ENCODE data around the gene NUDT5. TPM values are rescaled to one million over a fixed set of nuclear protein-coding genes. Genes with fewer than 3 reads are reported as not detected.

The NUDT5 gene
- total RNA-seq, 1 donor from 2014 or later: 64.5 TPM

DNA sequence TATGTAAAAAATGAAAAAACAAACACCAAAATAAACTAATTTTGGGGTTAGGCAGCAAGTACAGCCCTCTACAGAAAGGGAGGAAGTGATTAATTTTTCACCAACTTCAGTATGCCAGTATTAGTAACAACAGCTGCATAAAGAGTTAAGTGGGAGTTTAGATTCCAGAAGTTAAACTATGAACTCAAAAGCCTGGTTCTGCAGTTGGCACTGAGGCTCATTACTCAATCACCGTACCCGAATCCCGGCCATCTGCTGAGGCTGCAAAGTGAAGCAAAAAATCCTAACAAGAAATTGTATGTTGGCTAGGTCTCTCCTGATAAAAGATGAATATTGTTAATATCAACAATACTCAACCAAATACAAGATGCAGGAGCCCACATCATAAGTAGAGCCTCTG, 4.0 kb downstream of the NUDT5 start:
- H3K4me3 ChIP-seq (ENCODE audit: low read depth, low read length): peak overlapping the region; percentile 25
- TF ChIP-seq, protein P1, sequence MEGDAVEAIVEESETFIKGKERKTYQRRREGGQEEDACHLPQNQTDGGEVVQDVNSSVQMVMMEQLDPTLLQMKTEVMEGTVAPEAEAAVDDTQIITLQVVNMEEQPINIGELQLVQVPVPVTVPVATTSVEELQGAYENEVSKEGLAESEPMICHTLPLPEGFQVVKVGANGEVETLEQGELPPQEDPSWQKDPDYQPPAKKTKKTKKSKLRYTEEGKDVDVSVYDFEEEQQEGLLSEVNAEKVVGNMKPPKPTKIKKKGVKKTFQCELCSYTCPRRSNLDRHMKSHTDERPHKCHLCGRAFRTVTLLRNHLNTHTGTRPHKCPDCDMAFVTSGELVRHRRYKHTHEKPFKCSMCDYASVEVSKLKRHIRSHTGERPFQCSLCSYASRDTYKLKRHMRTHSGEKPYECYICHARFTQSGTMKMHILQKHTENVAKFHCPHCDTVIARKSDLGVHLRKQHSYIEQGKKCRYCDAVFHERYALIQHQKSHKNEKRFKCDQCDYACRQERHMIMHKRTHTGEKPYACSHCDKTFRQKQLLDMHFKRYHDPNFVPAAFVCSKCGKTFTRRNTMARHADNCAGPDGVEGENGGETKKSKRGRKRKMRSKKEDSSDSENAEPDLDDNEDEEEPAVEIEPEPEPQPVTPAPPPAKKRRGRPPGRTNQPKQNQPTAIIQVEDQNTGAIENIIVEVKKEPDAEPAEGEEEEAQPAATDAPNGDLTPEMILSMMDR (conservative IDR thresholded peaks at IDR 0.05; ENCODE audit: low read depth, low read length): no peak
- peak; percentile 39 for DNase-seq (ENCODE audit: low read depth)

DNA sequence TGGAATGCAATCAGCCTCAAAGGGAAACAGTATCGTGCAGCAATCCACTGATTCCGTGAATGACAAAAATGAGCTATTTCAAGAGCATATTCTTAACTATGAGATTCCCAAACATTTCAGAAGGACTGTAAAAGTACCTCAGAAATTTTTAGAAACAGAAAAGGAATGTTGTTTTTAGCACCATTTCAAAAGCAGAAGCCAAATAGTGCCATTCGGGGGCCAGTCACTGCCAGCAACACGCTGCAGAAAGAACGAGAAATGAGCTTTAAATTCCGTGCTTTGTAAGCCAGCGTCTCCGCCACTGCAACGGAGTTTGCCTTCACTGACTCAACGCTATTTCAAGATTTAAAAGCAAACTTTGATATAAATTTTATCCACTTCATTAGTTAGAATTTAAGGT, 6.3 kb downstream of the NUDT5 start:
- H3K4me3 ChIP-seq (ENCODE audit: low read depth, low read length): no peak overlapping the region
- DNase-seq (ENCODE audit: low read depth): no peak
- TF ChIP-seq, protein P1 (conservative IDR thresholded peaks at IDR 0.05; ENCODE audit: low read depth, low read length): no peak

DNA sequence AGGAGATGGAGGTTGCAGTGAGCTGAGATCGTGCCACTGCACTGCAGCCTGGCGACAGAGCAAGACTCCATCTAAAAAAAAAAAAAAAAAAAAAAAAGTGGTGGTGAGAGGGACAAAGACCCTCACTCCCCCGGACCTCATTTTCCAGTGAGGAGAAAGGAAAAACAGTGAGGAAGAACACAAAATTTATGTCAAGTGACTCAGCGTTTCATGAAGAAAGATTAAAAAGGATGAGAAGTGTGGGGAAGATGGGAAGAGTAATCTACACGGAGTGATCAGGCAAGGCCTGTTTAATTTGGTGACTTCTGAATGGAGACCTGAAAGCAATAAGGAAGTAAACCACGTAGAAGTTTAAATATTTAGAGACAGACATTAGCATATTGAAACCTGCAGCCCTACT, 7.0 kb downstream of the NUDT5 start:
- TF ChIP-seq, protein P1 (conservative IDR thresholded peaks at IDR 0.05; ENCODE audit: low read depth, low read length): no peak
- DNase-seq (ENCODE audit: low read depth): no peak
- no peak overlapping the region for H3K4me3 ChIP-seq (ENCODE audit: low read depth, low read length)

DNA sequence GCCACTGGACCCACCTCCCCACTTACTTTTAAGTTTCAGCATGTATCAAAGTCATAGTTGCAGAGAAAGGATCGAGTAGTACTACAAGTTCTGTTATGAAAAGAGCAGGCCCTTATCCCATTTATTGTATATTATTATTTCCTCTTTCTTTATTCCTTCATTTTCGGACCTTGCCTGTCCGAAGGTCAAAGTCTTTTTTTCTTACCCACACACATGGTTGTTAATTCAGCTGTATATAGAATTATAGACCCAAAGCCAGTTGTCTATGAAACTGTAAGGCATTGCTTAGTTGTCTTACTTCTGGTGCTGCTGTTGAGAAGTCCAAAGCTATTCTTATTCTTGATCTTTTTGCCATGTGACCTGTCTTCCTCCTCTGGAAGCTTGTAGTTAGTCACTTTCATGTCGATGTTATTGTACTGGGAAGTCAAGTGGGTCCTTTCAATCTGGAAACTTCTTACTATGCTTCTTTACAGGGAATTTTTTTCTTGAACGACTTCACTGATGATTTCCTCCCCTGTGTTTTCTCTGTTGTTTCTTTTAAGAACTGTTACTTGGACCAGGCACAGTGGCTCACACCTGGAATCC, 8.3 kb downstream of the NUDT5 start:
- DNase-seq (ENCODE audit: low read depth): no peak
- no peak overlapping the region for H3K4me3 ChIP-seq (ENCODE audit: low read depth, low read length)
- TF ChIP-seq, protein P1 (conservative IDR thresholded peaks at IDR 0.05; ENCODE audit: low read depth, low read length): no peak

DNA sequence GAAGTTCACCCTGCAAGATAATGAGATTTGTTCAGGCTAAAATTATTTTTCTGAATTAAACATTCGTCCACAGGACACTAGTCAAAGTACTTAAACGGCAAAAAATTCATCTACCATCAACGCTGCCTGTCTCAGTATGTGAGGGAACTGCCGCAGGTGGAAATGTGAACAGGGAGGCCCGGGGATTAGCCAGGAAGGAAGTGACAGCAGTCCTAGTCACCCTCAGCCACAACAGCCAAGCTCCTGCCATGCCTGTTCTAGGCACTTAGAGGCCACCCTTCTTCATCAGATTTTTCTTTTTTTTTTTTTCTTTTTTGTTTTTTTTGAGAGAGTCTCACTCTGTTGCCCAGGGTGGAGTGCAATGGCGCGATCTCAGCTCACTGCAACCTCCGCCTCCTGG, 9.4 kb downstream of the NUDT5 start:
- TF ChIP-seq, protein P1 (conservative IDR thresholded peaks at IDR 0.05; ENCODE audit: low read depth, low read length): no peak
- DNase-seq (ENCODE audit: low read depth): no peak
- H3K4me3 ChIP-seq (ENCODE audit: low read depth, low read length): no peak overlapping the region

DNA sequence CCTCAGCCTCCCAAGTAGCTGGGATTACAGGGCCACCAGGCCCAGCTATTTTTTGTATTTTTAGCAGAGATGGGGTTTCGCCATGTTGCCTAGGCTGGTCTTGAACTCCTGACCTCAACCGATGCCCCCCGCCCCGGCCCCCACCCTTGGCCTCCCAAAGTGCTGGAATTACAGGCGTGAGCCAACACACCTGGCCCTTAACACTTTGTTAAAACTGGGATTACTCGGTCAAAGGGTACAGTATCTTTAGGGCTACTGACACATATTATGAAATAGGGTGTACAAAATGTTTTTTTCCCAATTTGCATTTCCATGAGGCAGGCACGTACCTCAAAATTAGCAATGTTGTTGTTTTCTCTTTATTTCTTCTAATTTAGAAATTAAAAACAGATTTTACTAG, 11.5 kb downstream of the NUDT5 start:
- DNase-seq (ENCODE audit: low read depth): no peak
- H3K4me3 ChIP-seq (ENCODE audit: low read depth, low read length): no peak overlapping the region
- TF ChIP-seq, protein P1 (conservative IDR thresholded peaks at IDR 0.05; ENCODE audit: low read depth, low read length): no peak

DNA sequence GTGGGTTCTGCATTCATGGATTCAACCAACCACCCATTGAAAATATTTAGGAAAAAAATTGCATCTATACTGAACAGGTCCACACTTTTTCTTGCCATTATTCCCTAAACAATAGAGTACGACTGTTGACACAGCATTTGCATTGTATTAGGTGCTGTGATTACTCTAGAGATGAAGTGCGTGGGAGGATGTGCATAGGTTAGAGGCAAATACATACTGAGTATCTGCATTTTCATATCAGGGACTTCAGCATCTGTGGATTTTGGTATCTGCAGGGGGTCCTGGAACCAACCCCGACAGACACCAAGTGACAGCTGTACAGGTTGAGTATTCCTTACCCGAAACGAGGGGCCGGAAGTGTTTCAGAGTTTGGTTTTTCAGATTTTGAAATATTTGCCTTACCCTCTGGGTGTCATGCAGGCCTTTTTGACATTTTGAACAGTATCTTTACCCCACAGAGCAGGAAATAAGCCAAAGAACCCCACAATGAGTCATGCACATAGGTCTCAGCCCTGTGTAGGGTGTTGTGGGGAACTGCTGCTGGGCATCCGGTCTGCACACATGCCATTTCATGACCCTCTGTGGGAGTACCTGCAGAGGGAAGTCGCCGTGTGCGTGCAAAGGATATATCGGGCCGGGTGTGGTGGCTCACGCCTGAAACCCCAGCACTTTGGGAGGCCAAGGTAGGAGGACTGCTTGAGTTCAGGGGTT, 14.5 kb downstream of the NUDT5 start:
- no peak overlapping the region for H3K4me3 ChIP-seq (ENCODE audit: low read depth, low read length)
- no peak for DNase-seq (ENCODE audit: low read depth)

More for the DNA sequence above, 14.5 kb downstream of the NUDT5 start:
- TF ChIP-seq, protein P1 (conservative IDR thresholded peaks at IDR 0.05; ENCODE audit: low read depth, low read length): no peak

Data from epithelial cell of proximal tubule (primary cell).